Liver (tissue), 3 donors: Measurements from ENCODE around the gene ADGRA1.

ENCODE experiments used
- GABPA ChIP-seq, 2 donors: IDR thresholded peaks in 1 of 2; conservative IDR thresholded peaks in 1 of 2; 2 replicates each; pipeline ENCODE4 v1.6.1; 2016; ENCODE audit warnings: antibody characterized with exemption in 2 of 2, mild to moderate bottlenecking in 1 of 2, moderate library complexity in 1 of 2
- JUND ChIP-seq, 2 donors: IDR thresholded peaks; 2 replicates each; pipeline ENCODE4 v1.6.1; 2016; ENCODE audit warnings: antibody characterized with exemption in 2 of 2
- RAD21 ChIP-seq, 2 donors: IDR thresholded peaks; 2 replicates each; pipeline ENCODE4 v1.6.1; 2016; ENCODE audit warnings: antibody characterized with exemption in 2 of 2, mild to moderate bottlenecking in 2 of 2
- RXRA ChIP-seq, 2 donors: IDR thresholded peaks; 2 replicates each; pipeline ENCODE4 v1.6.1; 2017 to 2018; ENCODE audit warnings: antibody characterized with exemption in 2 of 2, mild to moderate bottlenecking in 1 of 2
- SP1 ChIP-seq: IDR thresholded peaks from 2 replicates; pipeline ENCODE4 v1.6.1; 2018; ENCODE audit warnings: antibody characterized with exemption, mild to moderate bottlenecking
- TAF1 ChIP-seq: conservative IDR thresholded peaks from 2 replicates; pipeline ENCODE4 v1.6.1; 2016; ENCODE audit warnings: antibody characterized with exemption, mild to moderate bottlenecking
- YY1 ChIP-seq: IDR thresholded peaks from 2 replicates; pipeline ENCODE4 v1.6.1; 2016; ENCODE audit warnings: antibody characterized with exemption, mild to moderate bottlenecking
- TF ChIP-seq, protein P1 (sequence below): fragments of 150-350 bp; IDR thresholded peaks from 2 replicates; pipeline ENCODE4 v1.5.1; 2017; ENCODE audit warnings: improper control_type of control experiment, low read depth, low read length; ENCODE audit not compliant: missing input control
- donor health status: healthy.
- donor health status: healthy.

DNA sequence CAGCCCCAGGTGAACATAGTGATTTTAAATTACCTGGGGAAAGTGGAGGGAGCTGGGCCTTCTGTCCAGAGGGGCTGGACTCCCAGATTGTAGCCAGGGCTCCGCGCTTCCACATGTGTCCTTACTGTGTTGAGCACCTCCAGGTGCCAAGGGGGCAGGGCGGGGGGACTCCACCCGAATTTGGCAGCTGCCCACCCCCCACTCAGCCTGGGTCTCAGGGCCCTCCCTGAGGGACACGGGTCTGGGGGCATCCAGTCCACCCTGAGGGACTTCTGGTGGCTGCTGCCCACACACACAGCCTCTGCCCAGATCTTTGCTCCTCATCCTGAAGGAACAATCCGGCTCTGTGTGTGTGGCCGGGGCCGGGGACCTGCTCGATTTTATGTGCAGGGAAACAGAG lies 28.2 kb upstream of the ADGRA1 start:
- TF ChIP-seq, protein P1, sequence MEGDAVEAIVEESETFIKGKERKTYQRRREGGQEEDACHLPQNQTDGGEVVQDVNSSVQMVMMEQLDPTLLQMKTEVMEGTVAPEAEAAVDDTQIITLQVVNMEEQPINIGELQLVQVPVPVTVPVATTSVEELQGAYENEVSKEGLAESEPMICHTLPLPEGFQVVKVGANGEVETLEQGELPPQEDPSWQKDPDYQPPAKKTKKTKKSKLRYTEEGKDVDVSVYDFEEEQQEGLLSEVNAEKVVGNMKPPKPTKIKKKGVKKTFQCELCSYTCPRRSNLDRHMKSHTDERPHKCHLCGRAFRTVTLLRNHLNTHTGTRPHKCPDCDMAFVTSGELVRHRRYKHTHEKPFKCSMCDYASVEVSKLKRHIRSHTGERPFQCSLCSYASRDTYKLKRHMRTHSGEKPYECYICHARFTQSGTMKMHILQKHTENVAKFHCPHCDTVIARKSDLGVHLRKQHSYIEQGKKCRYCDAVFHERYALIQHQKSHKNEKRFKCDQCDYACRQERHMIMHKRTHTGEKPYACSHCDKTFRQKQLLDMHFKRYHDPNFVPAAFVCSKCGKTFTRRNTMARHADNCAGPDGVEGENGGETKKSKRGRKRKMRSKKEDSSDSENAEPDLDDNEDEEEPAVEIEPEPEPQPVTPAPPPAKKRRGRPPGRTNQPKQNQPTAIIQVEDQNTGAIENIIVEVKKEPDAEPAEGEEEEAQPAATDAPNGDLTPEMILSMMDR: no peak
- TF ChIP-seq RAD21 (IDR thresholded peaks at IDR 0.05) (no peak), RXRA (IDR thresholded peaks at IDR 0.05) (no peak), YY1 (no peak), JUND (IDR thresholded peaks at IDR 0.05) (no peak), SP1 (no peak), GABPA (IDR thresholded peaks at IDR 0.05 in 1 of 2, conservative IDR thresholded peaks at IDR 0.05 in 1 of 2) (no peak), TAF1 (no peak)
